Limb (tissue), 2 donors: ENCODE measurements around the gene LBHD1.
"Not testable (repeated sequence)": the region's sequence is repeated elsewhere in the genome, so short reads cannot be mapped to it uniquely, and the experiment has no call there.

Experiments used
- DNase-seq, 2 donors: peaks; one replicate each; pipeline ENCODE4 v3.0.0-alpha.2; 2016; ENCODE audit errors: extremely low spot score in 2 of 2

LBHD1 gene

DNA sequence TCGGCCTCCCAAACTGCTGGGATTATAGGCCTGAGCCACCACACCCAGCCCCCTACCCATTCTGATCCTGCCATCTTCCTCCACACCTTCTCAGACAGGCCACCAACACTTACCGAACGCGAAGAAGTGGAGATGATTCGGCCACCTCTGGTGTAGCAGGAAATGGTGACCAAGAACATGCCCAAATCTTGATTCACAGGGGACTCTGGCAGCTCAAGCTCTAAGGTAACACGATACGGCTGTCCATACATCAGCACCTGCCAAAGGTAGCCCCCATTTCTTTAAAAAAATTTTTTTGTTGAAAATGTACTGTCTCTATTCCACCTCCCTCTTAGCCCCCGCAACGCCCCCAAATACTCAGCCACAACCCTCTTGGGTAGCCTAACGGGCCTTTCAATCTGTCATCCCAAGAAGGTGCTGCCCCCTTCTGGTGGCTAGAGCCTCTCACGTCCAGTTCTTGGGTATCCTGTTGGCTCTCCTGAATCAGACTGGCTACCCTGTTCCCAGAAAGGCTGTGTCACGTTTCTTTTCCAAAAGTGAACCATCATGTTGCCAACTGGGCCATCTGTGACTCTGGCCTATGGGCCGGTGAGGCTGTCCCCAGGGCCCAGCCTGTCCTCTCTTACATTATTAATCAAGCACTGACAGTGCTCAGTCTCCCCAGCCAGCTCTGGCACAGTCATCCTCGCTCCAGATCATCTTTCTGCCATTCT, 22.5 kb upstream of the LBHD1 start:
- DNase-seq: peak; percentile 69 to 80

DNA sequence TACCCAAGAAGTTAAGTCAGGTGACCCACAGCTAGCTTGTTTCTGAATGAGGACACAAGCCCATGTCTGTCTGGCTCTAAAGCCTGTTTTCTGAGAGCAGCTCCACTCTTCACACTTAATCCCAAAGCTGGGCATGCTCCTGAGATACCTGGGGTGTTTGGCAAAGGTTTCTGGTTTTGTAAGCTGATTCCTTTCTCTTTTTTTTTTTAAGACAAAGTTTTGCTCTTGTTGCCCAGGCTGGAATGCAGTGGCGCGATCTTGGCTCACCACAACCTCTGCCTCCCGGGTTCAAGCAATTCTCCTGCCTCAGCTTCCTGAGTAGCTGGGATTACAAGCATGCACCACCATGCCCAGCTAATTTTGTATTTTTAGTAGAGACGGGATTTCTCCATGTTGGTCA, 21.6 kb upstream of the LBHD1 start:
- DNase-seq: not testable (repeated sequence)

DNA sequence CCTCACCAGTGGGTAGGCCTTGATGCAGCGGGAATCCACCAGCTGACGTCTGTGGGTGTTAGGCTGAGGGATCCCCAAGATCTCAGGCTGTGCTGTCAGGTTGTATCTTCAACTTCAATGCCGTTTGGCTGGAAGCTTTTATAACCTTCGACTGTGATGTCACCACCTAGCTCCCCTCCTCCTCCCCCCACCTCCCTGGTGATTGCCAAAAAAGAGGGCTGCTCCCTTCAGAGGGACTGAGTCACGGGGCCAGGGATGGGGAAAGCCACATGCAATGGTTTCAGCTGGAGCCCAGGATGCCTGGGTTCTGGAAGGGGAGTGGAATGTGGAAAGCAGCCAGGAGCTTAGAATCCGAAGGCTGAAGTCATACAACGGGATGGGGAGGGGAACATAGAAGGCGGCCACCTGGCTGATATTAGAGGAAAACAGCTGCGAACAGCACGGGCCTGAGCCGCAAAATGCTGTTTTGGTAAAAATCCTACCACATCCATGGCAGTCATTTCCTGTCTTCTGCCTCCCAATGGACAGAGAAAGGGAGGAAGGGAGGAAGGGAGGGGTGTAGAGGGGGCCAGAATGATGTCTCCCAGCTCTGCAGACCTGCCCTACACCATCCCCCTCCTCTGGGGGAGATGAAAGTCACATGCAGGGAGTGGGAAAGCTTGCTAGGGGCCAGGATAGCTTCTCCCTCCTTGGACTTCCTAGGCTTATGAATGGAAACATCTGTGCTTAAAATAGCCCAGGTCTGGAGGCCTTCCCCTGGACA, 17.5 kb upstream of the LBHD1 start, which contains the start of gene LRRN4CL:
TSS of gene LRRN4CL (minus strand) at position 110 of the 763 bp plus-strand sequence. CDS start 1,022 bp downstream, outside the sequence.
- peak; percentile 78 to 89 for DNase-seq

DNA sequence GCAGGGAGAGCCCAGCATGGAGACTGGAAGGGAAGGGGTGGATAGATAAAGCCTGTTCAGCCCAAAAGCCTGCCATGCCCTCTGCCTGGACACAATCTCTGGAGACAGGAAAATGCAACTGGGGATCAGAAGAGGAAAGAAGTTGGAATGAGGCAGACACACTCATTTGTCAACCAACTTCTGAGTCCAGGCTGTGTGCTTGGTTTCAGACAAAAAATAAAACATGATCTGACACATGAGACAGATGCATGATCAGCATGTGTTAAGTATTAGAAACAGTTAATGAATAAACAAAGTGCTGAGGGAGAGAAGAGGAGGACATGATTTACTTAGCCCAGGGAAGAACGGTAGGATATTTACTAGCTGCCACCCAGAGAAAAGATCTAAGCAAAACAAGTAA, 16.4 kb upstream of the LBHD1 start:
- DNase-seq: no peak

DNA sequence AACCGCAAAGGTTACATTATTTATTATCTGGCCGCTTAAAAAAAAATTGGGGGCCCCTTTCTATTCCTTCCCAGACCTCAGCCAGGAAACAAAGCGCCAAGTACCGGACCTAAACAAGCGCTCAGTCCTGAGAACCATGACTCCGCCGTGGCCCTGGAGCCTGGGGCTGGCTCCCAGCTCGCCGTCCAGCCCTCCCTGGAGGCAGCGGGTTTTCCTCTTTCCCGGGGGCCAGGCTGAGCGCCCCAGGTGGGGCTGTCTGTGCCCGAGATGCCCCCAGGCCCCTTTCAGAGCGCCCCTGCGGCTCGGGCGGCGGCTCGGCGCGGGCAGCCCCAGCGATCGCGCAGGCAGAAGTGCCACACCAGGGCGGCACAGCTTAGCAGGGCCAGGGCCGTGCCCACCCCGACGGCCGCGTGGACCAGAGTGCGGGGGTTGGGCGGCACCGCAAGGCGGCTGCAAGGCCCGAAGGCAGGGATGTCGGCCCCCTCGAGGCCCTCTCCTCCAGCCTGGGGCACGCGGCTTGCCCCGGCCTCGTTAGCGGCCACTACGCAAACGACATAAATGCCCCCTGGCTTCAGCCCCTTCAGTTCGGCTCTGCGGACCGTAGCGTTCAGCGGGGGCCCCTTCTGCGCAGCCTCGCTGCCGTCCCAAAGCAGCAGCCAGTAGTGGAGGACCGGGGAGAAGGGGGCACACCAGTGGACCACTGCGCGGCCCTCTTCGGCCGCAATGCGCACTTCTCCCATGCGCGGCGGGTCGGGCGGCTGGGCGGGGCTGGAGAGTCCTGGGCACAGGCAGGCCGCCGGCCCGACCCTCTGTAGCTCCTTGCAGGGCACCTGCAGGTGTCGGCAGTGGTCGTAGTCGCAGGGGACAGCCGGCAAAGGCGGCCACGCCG, 15.7 kb upstream of the LBHD1 start:
- DNase-seq: peak in 1 of 2 donors; percentile 53

DNA sequence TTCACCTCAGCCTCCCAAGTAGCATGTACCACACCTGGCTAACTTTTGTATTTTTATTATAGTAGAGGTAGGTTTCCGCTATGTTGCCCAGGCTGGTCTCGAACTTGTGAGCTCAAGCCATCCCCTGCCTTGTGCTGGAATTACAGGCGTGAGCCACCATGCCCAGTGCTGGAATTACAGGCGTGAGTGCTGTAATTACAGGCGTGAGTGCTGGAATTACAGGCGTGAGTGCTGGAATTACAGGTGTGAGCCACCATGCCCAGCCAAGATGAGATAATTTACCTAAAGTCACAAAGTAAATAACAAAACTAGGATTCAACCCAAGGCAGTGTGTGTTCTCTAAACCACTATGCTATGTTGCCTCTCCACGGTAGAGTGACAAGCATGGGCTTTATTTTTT, 10.5 kb upstream of the LBHD1 start:
- no peak for DNase-seq

DNA sequence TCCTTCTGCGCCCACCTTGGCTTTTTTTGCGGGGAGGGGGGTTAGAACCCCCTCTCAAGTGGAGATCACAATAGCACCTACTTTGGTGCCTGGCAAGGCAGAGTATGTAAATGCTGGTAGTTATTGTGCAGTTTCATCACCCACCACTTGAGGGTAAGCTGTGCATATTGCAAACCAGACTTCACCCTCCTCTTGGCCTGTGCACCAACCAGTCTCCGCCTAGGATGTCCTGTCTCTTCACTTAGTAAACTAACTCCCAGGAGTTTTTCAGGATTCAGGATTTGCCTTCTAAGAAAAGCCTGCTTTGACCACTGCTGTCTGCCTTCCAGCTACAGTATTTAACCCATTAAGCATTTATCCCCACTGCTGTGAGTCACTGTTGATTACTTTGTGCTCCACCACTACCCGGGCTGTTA, 8.8 kb upstream of the LBHD1 start:
- peak in 1 of 2 donors; percentile 43 for DNase-seq

DNA sequence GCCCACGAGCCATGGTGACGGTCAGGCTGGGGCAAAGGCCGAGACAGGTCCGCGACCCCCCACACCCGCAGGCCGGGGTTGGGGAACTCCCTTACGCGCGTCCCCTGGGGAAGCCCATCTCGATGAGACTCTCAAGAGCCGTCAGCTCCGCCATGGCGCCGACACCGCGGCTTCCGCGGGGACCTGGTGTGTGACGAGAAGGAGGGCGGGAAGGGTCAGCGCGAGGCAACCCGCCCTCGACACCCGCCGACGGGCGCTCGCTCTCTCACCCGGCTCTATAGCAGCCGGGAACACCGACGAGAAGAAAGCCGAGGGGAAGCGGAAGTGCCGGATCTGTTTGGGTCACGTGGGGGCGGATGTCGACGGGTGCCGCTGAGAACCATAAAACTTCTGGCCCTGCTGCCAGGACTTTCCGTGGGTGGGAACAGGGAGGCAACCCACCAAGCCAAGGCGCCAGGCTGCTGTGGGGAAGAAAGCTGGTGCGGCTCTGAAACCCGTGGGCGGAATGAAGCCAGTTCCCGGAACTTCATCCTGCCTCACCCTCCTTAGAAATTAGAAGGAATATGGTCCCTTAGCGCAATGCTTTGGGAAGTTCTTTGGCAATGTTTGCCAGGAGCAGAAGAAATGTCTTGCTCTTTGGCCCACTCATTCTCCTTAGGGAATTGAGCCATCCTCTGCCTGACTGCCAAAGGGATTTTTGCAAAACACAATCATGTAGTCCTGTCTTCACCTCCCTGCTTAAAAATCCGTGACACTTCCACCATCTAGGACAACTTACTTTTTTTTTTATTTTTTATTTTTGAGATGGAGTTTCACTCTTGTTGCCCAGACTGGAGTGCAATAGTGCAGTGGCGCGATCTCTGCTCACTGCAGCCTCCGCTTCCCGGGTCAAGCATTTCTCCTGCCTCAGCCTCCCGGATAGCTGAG, 7.0 kb upstream of the LBHD1 start, which contains the start of gene UBXN1:
TSS of gene UBXN1 (minus strand) at position 304 of the 927 bp plus-strand sequence. CDS start at position 154, 150 bp downstream.
- peak; percentile 90 to 94 for DNase-seq

DNA sequence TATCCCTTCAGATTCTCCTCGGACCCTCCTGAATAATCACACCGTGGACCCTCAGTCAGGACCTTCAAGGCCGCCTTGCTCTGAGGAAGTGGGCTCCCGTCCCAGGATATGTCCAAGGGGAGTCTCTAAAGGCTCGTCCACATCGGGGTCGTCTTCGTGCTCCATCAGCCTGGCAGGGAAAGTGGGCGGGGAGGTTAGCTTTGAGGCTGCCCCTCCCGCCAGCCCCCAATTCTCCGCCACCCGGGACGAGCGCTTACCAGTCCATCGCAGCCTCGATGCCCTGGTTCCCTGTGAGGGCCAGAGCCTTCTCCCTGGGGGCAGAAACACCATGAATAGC, 6.3 kb upstream of the LBHD1 start:
- DNase-seq: no peak

DNA sequence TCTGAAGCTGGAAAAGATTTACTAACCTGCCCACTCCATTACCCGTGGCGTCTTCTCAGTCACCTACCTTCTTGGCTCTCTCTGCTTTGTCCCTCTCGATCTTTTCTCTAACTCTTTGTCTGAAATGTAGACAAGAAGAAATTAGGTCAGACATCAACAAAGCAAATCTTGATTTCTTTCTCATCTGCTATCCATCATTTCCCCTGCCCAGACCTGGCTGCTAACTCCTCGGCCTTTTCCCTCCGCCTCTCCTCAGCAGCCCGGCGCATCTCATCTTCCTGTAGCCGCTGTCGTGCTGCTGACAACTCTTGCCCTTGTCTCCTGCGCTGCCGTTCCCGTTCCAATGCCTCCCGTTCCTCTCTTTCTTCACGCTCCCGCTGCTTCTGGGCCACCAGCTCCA, 5.6 kb upstream of the LBHD1 start:
- no peak for DNase-seq

DNA sequence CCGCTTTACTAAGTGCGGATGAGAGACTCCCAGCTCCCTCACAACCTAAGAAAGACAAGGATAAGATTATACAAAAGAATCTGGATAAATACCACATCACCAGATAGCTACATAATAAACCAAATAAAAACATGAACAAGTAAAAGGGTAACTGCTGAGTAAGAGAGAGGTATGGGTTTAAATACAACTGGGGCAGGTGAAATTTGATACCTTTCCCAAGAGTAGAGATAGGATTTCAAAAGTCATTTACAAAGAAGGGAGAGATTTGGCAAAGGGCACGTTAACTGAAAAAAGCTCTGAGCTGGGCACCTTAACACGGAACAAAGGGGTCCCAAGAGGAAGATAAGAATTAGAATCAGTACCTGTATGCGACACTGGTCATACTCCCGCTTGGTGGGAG, 5.1 kb upstream of the LBHD1 start:
- DNase-seq: no peak

DNA sequence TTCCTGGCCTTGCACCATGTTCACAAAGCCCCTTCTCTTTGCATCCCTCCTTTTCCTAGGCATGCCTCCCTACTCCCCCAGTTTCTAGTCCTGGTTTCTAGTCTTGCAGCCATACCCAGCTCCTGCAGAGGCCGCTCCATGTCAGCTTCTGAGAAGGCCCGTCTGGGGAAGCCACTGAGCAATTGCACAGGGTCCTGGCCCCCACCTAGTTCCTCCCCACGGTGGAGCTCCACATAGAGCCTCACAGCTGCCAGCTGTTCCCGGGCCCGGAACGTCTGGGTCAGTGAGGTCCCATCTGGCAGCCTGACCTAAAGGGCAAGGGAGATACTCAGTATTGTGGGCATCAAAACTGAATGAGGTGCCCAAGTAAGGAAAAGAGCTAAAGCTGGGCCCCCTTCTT, 4.6 kb upstream of the LBHD1 start:
- DNase-seq: no peak

DNA sequence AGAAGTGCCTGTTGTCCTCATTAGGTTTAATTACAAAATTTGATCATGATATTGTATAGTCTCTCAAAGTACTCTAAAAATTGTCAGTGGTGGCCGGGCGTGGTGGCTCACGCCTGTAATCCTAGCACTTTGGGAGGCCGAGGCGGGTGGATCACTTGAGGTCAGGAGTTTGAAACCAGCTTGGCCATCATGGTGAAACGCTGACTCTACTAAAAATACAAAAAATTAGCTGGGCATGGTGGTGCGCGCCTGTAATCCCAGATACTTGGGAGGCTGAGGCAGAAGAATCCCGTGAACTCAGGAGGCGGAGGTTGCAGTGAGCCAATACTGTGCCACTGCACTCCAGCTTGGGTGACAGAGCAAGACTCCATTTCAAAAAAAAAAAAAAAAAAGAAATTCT, 3.3 kb upstream of the LBHD1 start:
- DNase-seq: not testable (repeated sequence)

DNA sequence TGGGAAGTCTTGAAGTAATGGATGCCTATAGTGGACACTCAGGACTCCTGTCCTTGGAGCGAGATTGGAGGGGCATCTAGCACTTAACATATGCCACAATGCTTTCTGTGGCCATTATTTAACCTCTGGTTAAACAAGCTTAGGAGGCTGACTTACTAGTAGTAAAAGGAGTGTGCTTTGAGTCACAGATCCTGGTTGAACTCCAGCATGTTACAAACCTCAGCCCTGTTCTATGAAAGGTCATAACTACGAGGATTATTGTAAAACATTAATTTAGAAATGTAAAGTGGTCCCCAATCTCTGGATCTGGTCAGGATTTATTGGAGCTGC, 1.1 kb upstream of the LBHD1 start:
- no peak for DNase-seq

DNA sequence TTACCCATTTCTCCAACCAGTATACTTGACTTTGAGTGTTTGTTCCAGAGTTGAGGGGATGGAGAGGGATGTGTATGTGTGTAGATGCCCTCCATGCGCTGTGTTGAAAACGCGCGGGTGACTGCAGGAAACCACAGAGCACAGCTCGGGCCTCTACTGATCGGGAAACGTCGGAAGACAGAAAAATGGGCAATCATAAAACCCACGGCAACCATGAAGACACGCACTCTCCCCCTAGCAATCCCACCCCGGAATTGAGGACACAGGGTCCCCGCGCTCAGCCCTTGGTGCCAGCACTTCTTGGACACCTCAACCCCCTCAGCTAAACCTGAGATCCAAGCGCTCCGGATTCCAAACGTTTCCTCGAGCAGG, 845 bp downstream of the LBHD1 start:
- DNase-seq: no peak

DNA sequence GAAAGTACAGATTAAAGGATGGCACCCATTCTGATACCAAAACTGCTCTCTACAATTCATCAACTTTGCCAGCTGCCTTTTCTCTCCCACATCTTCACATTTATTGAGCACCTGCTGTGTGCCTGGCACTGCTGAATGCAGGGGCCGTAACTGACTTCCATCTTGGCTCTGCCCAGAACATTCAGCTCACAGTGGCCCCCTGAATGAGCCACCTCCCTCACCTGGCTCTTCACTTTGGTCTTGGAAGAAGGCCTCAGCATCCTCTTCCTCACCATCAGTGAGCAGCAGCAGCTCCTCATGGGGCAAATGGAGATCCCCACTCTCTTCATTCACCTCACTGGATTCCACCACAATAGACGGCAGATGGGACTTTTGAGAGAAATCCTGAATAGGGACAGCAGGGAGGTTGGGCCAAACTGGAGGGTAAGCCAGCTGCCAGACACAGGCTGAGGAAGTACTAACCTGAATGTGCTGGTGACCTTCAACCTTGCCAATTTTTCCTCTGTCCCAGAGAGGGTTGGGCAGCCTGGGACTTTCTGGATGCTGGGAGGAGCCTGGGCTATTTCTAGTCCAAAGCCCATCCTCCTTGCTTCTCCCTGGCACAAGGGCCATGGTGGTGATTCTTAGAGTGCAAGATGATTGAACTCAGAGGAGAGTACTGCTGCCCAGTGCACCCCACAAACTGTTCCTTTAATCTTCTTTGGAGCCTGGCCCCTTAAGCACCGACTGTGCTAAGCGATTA, 2.5 kb downstream of the LBHD1 start:
- DNase-seq: no peak

DNA sequence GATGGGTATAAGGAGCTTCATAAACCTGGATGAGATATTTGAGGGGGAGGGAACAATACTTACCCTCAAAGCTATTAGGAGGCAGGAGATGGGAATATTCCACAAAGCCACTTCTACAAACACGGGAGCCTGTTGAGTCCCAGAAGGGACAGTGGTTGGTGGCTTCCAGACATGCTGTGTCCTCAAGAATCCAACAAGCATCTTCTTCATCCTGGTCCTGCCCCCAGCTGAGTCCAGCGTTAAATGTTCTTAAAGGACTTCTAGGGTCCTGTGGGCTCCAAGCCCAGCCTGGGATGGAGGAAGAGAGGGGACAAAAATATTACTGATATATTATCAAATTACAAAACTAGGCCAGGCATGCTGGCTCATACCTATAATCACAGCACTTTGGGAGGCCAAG, 4.6 kb downstream of the LBHD1 start:
- no peak for DNase-seq

DNA sequence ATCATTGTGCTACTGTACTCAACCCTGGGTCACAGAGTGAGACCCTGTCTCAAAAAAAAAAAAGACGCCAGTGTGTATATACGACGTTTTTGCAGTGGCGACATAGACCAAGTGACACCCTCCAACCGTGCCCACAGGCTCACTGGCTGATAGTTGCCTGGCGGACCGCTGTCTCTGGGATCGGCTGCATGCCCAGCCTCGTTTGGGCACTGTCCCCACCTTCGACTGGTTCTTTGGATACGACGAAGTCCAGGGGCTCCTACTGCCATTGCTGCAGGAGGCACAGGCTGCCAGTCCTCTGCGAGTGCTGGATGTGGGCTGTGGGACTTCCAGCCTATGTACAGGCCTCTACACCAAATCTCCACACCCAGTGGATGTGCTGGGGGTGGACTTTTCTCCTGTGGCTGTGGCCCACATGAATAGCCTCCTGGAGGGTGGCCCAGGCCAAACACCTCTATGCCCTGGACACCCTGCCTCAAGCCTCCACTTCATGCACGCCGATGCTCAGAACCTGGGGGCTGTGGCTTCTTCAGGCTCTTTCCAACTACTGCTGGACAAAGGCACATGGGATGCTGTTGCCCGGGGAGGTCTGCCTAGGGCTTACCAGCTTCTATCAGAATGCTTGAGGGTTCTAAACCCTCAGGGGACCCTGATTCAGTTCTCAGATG, 5.7 kb downstream of the LBHD1 start:
- no peak for DNase-seq

DNA sequence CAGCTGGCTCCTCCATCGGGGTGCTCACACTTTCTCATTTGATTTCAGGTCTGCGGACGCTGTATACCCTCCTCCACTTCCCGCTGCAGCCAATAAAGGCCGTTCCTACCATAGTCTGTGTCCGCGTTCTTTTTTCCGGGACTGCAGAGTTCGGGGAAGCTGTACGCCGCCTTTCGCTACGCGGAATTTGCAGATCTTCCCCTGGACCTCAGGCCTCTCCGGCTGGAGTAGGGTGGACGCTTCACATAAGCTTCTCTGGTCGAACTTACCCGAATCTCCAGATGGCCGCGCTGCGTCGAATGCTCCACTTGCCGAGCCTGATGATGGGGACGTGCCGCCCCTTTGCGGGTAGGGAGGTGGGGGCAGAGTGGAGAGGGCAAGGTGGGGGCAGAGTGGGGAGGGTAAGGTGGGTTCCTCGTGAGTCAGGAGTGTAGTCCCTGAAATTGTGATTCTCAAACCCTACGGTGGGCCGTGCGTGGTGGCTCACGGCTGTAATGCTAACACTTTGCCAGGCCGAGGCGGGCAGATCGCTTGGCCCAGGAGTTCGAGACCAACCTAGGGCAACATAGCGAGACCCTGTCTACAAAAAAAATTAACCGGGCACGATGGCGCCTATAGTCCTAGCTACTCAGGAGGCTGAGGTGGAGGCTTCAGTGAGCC, 6.3 kb downstream of the LBHD1 start:
- DNase-seq: no peak
